Esophagus (tissue), 2 donors: Measurements from ENCODE around the gene ALKBH3. TPM values are rescaled to one million over a fixed set of nuclear protein-coding genes. Genes with fewer than 3 reads are reported as not detected.

Source experiments
- H3K27ac ChIP-seq, 2 donors: one replicate each; pipeline ENCODE4 v1.5.1; 2013; ENCODE audit warnings: low read depth in 2 of 2, mild to moderate bottlenecking in 2 of 2, inconsistent platforms in 1 of 2, low read length in 1 of 2, moderate library complexity in 1 of 2
- H3K27me3 ChIP-seq, 2 donors: one replicate each; pipeline ENCODE4 v1.6.1; 2013; ENCODE audit warnings: low read length in 2 of 2, control low read depth in 1 of 2, mild to moderate bottlenecking in 1 of 2; ENCODE audit not compliant: insufficient read depth in 2 of 2, control insufficient read depth in 1 of 2
- H3K36me3 ChIP-seq, 2 donors: one replicate each; pipeline ENCODE4 v1.6.1; 2013; ENCODE audit warnings: low read length in 1 of 2; ENCODE audit not compliant: control insufficient read depth in 2 of 2, insufficient read depth in 2 of 2
- H3K4me1 ChIP-seq, 2 donors: one replicate each; pipeline ENCODE4 v1.6.1; 2013; ENCODE audit warnings: low read length in 1 of 2; ENCODE audit not compliant: control insufficient read depth in 2 of 2, insufficient read depth in 2 of 2
- H3K4me3 ChIP-seq, 2 donors: one replicate each; pipeline ENCODE4 v1.5.1; 2013; ENCODE audit warnings: low read length in 2 of 2, mild to moderate bottlenecking in 2 of 2, low read depth in 1 of 2, moderate library complexity in 1 of 2
- H3K9me3 ChIP-seq, 2 donors: one replicate each; pipeline ENCODE4 v1.6.1; 2013; ENCODE audit warnings: mild to moderate bottlenecking in 2 of 2, low read depth in 1 of 2, low read length in 1 of 2, moderate library complexity in 1 of 2; ENCODE audit not compliant: control insufficient read depth in 2 of 2, insufficient read depth in 1 of 2
- WGBS, 2 donors: extraction: QIAGEN DNeasy Blood & Tissue Kit; methylation state at CpG; one replicate each; pipeline ENCODE4 v1.1.7; 2013; 5-methylcytosine and 5-hydroxymethylcytosine counted together
- polyA plus RNA-seq, 2 donors: library from polyadenylated mRNA; stranded (reverse); fragments of 200-250 nt; gene quantifications; one replicate each; pipeline ENCODE4 v1.2.3, GENCODE V29; 2013
- donor health status: healthy with polysubstance abuse.
- donor health status: Bipolar disorder and iron deficiency.

The ALKBH3 gene
- polyA plus RNA-seq, 2 donors, result 15.3 to 23.2 TPM

GRCh38 chr11:43904742-43905535 lies 24.3 kb downstream of the ALKBH3 start:
- Histone ChIP-seq H3K4me3 (no peak overlapping the region), H3K4me1 (no peaks in the 10 kb centered on the region), H3K36me3 (peaks cover 6 to 15% of the 10 kb centered on the region in 2 donors), H3K27me3 (no peaks in the 10 kb centered on the region), H3K27ac (peak overlapping the region; percentile 7 to 37), H3K9me3 (no peaks in the 10 kb centered on the region)
- 38 to 55% methylated on average over 10 of the region's 10 CpGs for WGBS, 2 donors

DNA sequence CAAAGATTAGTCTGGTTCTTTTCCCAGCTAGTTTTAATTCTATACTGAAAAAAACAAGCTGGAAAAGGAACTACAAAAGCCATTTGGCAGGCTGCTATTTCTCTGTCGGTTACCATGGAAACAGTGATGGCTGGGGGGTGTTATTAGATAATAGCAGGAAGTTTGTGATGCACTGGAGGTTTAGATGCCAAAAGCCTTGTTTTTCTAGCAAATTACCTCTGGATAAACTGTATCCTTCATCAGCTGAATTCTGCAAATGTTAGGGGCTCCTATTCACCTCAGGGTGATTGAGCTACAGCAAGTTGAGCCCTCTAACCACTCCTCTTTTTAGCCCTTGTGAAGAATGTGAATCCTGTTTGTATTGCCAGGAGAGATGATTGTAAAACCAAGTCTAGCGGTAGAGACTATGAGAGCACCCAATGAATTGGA lies 25.2 kb downstream of the ALKBH3 start:
- no peak overlapping the region for H3K27ac ChIP-seq
- no peaks in the 10 kb centered on the region for H3K4me1 ChIP-seq
- H3K9me3 ChIP-seq, result no peaks in the 10 kb centered on the region
- no peaks in the 10 kb centered on the region for H3K27me3 ChIP-seq
- WGBS, 2 donors, result 52 to 69% methylated on average over 2 of the region's 2 CpGs
- no peak overlapping the region for H3K4me3 ChIP-seq
- H3K36me3 ChIP-seq, result peaks cover 6 to 15% of the 10 kb centered on the region in 2 donors

DNA sequence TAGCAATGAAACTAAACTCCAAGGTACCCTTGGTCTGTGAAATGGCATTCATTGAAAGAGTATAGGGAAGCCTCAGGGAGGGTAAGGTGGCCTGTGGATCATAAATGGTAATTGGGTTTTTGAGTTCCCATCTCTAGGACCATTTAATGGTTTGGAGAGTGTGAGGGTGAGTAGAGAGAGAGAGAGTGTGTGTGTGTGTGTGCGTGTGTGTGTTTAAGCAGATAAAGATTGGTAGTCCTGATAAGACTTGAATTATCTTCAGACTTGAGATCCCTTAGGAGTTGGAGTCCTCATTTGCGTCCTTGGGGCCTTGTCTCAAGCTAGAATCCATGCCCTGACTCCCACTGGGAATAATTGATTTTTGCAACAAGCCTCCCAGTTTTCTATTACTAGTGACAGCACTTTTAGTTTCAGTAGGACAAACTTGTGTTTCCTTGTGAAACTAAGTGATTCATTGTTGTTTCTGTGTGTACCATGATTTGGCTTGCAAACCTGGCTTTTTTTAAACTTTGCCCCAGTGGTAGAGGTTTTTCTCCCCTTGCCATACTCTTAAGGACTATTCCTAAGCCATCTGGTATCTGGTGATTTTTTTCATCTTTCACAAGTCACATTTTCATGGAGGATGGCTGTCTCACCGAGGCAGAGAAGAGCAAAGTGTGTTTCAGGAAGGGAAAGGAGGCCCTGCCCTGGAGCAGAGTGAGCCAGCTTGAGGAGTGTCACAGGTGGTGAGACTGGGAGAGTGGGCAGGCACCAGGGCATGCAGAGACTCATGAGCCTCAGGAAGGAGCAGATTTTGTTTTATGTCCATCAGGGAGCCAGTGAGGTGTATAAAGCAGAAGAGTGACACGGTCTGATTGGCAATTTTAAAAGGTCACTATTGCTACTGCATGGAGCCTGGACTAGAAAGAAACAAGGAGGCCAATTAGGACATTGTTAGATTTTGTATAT lies 26.7 kb downstream of the ALKBH3 start:
- Histone ChIP-seq H3K36me3 (peaks cover 6 to 14% of the 10 kb centered on the region in 2 donors), H3K9me3 (no peaks in the 10 kb centered on the region), H3K27ac (no peak overlapping the region), H3K27me3 (no peaks in the 10 kb centered on the region), H3K4me1 (no peaks in the 10 kb centered on the region), H3K4me3 (no peak overlapping the region)
- WGBS, 2 donors, result 82 to 85% methylated on average over 4 of the region's 4 CpGs

DNA sequence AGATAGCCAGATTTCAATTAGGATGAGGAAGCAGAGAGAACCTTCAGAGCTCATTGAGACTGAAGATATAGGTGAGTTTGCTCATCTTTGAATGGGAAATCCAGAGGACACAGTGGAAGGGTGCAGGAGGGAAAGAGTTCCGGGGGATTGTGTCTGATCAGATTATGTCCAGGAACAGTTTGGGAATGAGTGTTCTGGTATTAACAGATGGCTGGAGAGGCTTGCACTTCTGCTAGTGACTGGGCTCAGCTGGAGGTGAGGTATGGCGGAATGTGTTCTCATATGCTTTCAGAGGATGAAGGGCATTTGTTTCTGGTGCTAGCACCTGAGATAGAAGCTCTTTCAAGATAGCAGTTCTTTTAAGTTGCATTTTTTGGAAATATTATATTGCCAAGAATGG lies 27.6 kb downstream of the ALKBH3 start:
- no peak overlapping the region for H3K27ac ChIP-seq
- no peaks in the 10 kb centered on the region for H3K9me3 ChIP-seq
- 96 to 100% methylated on average over 2 of the region's 2 CpGs for WGBS, 2 donors
- H3K36me3 ChIP-seq, result peaks cover 6 to 14% of the 10 kb centered on the region in 2 donors
- H3K4me1 ChIP-seq, result no peaks in the 10 kb centered on the region
- no peak overlapping the region for H3K4me3 ChIP-seq
- H3K27me3 ChIP-seq, result no peaks in the 10 kb centered on the region

GRCh38 chr11:43908683-43909082 lies 28.1 kb downstream of the ALKBH3 start:
- Histone ChIP-seq H3K4me3 (no peak overlapping the region), H3K36me3 (peaks cover 6 to 11% of the 10 kb centered on the region in 2 donors), H3K27ac (no peak overlapping the region), H3K4me1 (no peaks in the 10 kb centered on the region), H3K27me3 (no peaks in the 10 kb centered on the region), H3K9me3 (no peaks in the 10 kb centered on the region)
- whole genome bisulfite sequencing, 2 donors, result 84 to 90% methylated on average over 7 of the region's 7 CpGs

GRCh38 chr11:43913829-43914380 lies 33.3 kb downstream of the ALKBH3 start:
- H3K27ac ChIP-seq, result no peak overlapping the region
- 84 to 91% methylated on average over 3 of the region's 3 CpGs for WGBS, 2 donors
- H3K4me3 ChIP-seq, result no peak overlapping the region
- H3K27me3 ChIP-seq, result no peaks in the 10 kb centered on the region
- no peaks in the 10 kb centered on the region for H3K4me1 ChIP-seq
- H3K9me3 ChIP-seq, result no peaks in the 10 kb centered on the region
- peaks cover 5 to 8% of the 10 kb centered on the region in 2 donors for H3K36me3 ChIP-seq

GRCh38 chr11:43914466-43914865 lies 33.8 kb downstream of the ALKBH3 start:
- H3K4me3 ChIP-seq, result no peak overlapping the region
- H3K36me3 ChIP-seq, result peaks cover 7 to 8% of the 10 kb centered on the region in 2 donors
- WGBS, 2 donors, result 75 to 83% methylated on average over 1 of the region's 1 CpG
- no peak overlapping the region for H3K27ac ChIP-seq
- no peaks in the 10 kb centered on the region for H3K4me1 ChIP-seq
- no peaks in the 10 kb centered on the region for H3K27me3 ChIP-seq
- no peaks in the 10 kb centered on the region for H3K9me3 ChIP-seq

- H3K4me3 ChIP-seq, result no peak overlapping the region
- WGBS, 2 donors, result 75 to 81% methylated on average over 2 of the region's 2 CpGs
- peaks cover 0 to 3% of the 10 kb centered on the region in 2 donors for H3K4me1 ChIP-seq
- peaks cover 4 to 10% of the 10 kb centered on the region in 2 donors for H3K36me3 ChIP-seq
- H3K9me3 ChIP-seq, result no peaks in the 10 kb centered on the region
- H3K27me3 ChIP-seq, result no peaks in the 10 kb centered on the region
- H3K27ac ChIP-seq, result no peak overlapping the region
These were observed 36.0 kb downstream of the ALKBH3 start for GRCh38 chr11:43916621-43917020.

GRCh38 chr11:43917851-43918250 lies 37.2 kb downstream of the ALKBH3 start:
- Histone ChIP-seq H3K4me1 (peaks cover 0 to 3% of the 10 kb centered on the region in 2 donors), H3K9me3 (no peaks in the 10 kb centered on the region), H3K27me3 (no peaks in the 10 kb centered on the region), H3K27ac (peak overlapping the region in 1 of 2 donors; percentile 23), H3K4me3 (no peak overlapping the region), H3K36me3 (peaks cover 0 to 11% of the 10 kb centered on the region in 2 donors)
- 36 to 79% methylated on average over 1 of the region's 1 CpG for WGBS, 2 donors
